GM23338 (cell line): ENCODE data around the gene RAD51D. TPM values are rescaled to one million over a fixed set of nuclear protein-coding genes. Genes with fewer than 3 reads are reported as not detected.

Experiments used
- ATAC-seq: fragments of 200-7000 bp; cut with Tn5 transposase; 3 replicates; pipeline ENCODE4 v1.9.1; 2020
- DNase-seq: peaks from one replicate; pipeline ENCODE4 v3.0.0-alpha.2; 2015; ENCODE audit warnings: low spot score
- H2AFZ ChIP-seq: fragments of 200-600 bp; sonication (generic); 2 replicates; pipeline ENCODE4 v1.8.0; 2016; ENCODE audit warnings: antibody characterized with exemption, mild to moderate bottlenecking, moderate library complexity
- H3F3A ChIP-seq: fragments of 200-600 bp; sonication (generic); replicated peaks from 2 replicates; pipeline ENCODE4 v1.8.0; 2017; ENCODE audit warnings: antibody characterized with exemption, mixed run types, low read depth
- H3K27ac ChIP-seq: fragments of 200-600 bp; sonication (generic); 2 replicates; pipeline ENCODE4 v1.6.1; 2016; ENCODE audit warnings: low read depth
- H3K27me3 ChIP-seq: fragments of 200-600 bp; sonication (generic); 2 replicates; pipeline ENCODE4 v1.8.0; 2016; ENCODE audit warnings: mild to moderate bottlenecking, mixed run types, moderate library complexity; ENCODE audit not compliant: insufficient read depth
- H3K36me3 ChIP-seq: fragments of 200-600 bp; sonication (generic); 2 replicates; pipeline ENCODE4 v1.8.0; 2016; ENCODE audit warnings: mild to moderate bottlenecking; ENCODE audit not compliant: insufficient read depth
- H3K4me1 ChIP-seq: fragments of 200-600 bp; sonication (generic); 2 replicates; pipeline ENCODE4 v1.8.0; 2016; ENCODE audit warnings: mild to moderate bottlenecking, moderate library complexity; ENCODE audit not compliant: insufficient read depth
- H3K4me2 ChIP-seq: fragments of 200-600 bp; sonication (generic); 2 replicates; pipeline ENCODE4 v1.7.1; 2017; ENCODE audit warnings: mixed run types
- H3K4me3 ChIP-seq: fragments of 200-600 bp; sonication (generic); 2 replicates; pipeline ENCODE4 v1.6.1; 2016; ENCODE audit warnings: mixed run types
- H3K79me2 ChIP-seq: fragments of 200-600 bp; sonication (generic); replicated peaks from 2 replicates; pipeline ENCODE4 v1.8.0; 2017; ENCODE audit warnings: mild to moderate bottlenecking; ENCODE audit not compliant: insufficient read depth
- H3K9me2 ChIP-seq: fragments of 200-600 bp; sonication (generic); 2 replicates; pipeline ENCODE4 v1.8.0; 2017; ENCODE audit not compliant: insufficient read depth
- H4K20me1 ChIP-seq: fragments of 200-600 bp; sonication (generic); replicated peaks from 2 replicates; pipeline ENCODE4 v1.8.0; 2017; ENCODE audit warnings: mild to moderate bottlenecking; ENCODE audit not compliant: insufficient read depth
- H3K27ac Mint-ChIP-seq: 2 replicates; pipeline ENCODE4 v1.8.0; 2020; ENCODE audit warnings: inconsistent platforms, mild to moderate bottlenecking, moderate library complexity, mixed read lengths
- H3K27me3 Mint-ChIP-seq: 3 replicates; pipeline ENCODE4 v1.8.0; 2022; ENCODE audit warnings: low read depth, mild to moderate bottlenecking, moderate library complexity, mixed read lengths, inconsistent platforms; ENCODE audit not compliant: insufficient read depth, poor library complexity
- H3K36me3 Mint-ChIP-seq: 3 replicates; pipeline ENCODE4 v1.8.0; 2021; ENCODE audit warnings: low read depth, mild to moderate bottlenecking, inconsistent platforms, moderate library complexity, mixed read lengths
- H3K4me1 Mint-ChIP-seq: 3 replicates; pipeline ENCODE4 v1.8.0; 2020; ENCODE audit warnings: mild to moderate bottlenecking, inconsistent platforms, mixed read lengths
- H3K4me3 Mint-ChIP-seq: 3 replicates; pipeline ENCODE4 v1.8.0; 2021; ENCODE audit warnings: moderate library complexity, mild to moderate bottlenecking, inconsistent platforms, mixed read lengths
- H3K9me3 Mint-ChIP-seq: 3 replicates; pipeline ENCODE4 v1.8.0; 2020; ENCODE audit warnings: moderate library complexity, mild to moderate bottlenecking, inconsistent platforms, mixed read lengths
- CREB1 ChIP-seq: fragments of 250-450 bp; sonication (Bioruptor Pico); IDR thresholded peaks from 2 replicates; pipeline ENCODE4 v1.5.0; 2020; ENCODE audit warnings: low read depth, mild to moderate bottlenecking, moderate library complexity
- ETS1 ChIP-seq: IDR thresholded peaks from 2 replicates; pipeline ENCODE4 v1.6.1; 2016; ENCODE audit warnings: antibody characterized with exemption
- EZH2 ChIP-seq: fragments of 200-600 bp; sonication (generic); IDR thresholded peaks from one replicate; pipeline ENCODE4 v1.8.0; 2017; ENCODE audit warnings: antibody characterized with exemption, mild to moderate bottlenecking, low read depth; ENCODE audit not compliant: unreplicated experiment
- EZH2phosphoT487 ChIP-seq: fragments of 200-600 bp; sonication (generic); IDR thresholded peaks from one replicate; pipeline ENCODE4 v1.8.1; 2018; ENCODE audit warnings: antibody characterized with exemption; ENCODE audit not compliant: unreplicated experiment
- JUNB ChIP-seq: IDR thresholded peaks from one replicate; pipeline ENCODE4 v1.6.1; 2016; ENCODE audit warnings: antibody characterized with exemption; ENCODE audit not compliant: unreplicated experiment
- POLR2AphosphoS5 ChIP-seq: IDR thresholded peaks from 2 replicates; pipeline ENCODE4 v1.6.1; 2016; ENCODE audit warnings: antibody characterized with exemption, low read depth
- REST ChIP-seq: IDR thresholded peaks from one replicate; pipeline ENCODE4 v1.6.1; 2018; ENCODE audit warnings: antibody characterized with exemption; ENCODE audit not compliant: unreplicated experiment
- STAT1 ChIP-seq: IDR thresholded peaks from one replicate; pipeline ENCODE4 v1.6.1; 2016; ENCODE audit warnings: antibody characterized with exemption; ENCODE audit not compliant: unreplicated experiment
- ZNF114 ChIP-seq: fragments of 250-450 bp; sonication (Bioruptor Pico); IDR thresholded peaks from 2 replicates; pipeline ENCODE4 v1.5.0; 2020; ENCODE audit warnings: mild to moderate bottlenecking, moderate library complexity
- ZNF331 ChIP-seq: fragments of 250-450 bp; sonication (Bioruptor Pico); IDR thresholded peaks from 2 replicates; pipeline ENCODE4 v1.5.0; 2020; ENCODE audit warnings: low read depth, mild to moderate bottlenecking, moderate library complexity
- polyA plus RNA-seq: library from polyadenylated mRNA; unstranded; fragments of >200 nt; fragmentation: Nextera tagmentation; extraction: Ambion mirVana; gene quantifications from 2 replicates; pipeline ENCODE4 v1.2.1, GENCODE V29; 2016
- total RNA-seq: library from RNA; depleted of rRNA; stranded (reverse); fragments of >200 nt; shearing (Covaris generic); gene quantifications from 2 replicates; pipeline ENCODE4 v1.2.3, GENCODE V29; 2014

The RAD51D gene
- total and polyA plus RNA-seq, 2 experiments from 2014 or later: 5.9 to 11.0 TPM

- TF ChIP-seq REST: no peak
- no peak for TF ChIP-seq POLR2AphosphoS5
- no peak for TF ChIP-seq EZH2phosphoT487
- TF ChIP-seq EZH2: no peak
- no peak for TF ChIP-seq ZNF114 (CRISPR knock-in tag)
- no peak for TF ChIP-seq STAT1
- no peak for TF ChIP-seq CREB1 (CRISPR knock-in tag)
Measured at GRCh38 chr17:35057332-35057915, 62.2 kb downstream of the RAD51D start (continued).

GRCh38 chr17:35056013-35056412, 63.6 kb downstream of the RAD51D start:
- DNase-seq (peak; percentile 54), ATAC-seq (peak; percentile 64)
- Histone ChIP-seq H3K9me2 (no peaks in the 10 kb centered on the region), H3K4me1 (peaks cover 6% of the 10 kb centered on the region), H3K4me2 (no peak overlapping the region), H4K20me1 (no peaks in the 10 kb centered on the region; the same call in 1 of the 2 replicates), H3K4me3 (no peak overlapping the region), H3F3A (0 out of 2 replicates have a peak, but pooled peaks cover 2% of the 10 kb centered on the region), H3K27ac (no peak overlapping the region), H2AFZ (no peak overlapping the region), H3K27me3 (no peaks in the 10 kb centered on the region), H3K79me2 (no peaks in the 10 kb centered on the region), H3K36me3 (no peaks in the 10 kb centered on the region; the same call in 1 of the 2 replicates)
- Mint-ChIP-seq H3K36me3 (peaks cover 3% of the 10 kb centered on the region; the same call in 1 of the 3 replicates), H3K9me3 (no peaks in the 10 kb centered on the region), H3K4me3 (no peak overlapping the region), H3K27ac (no peak overlapping the region), H3K4me1 (peaks cover 23% of the 10 kb centered on the region), H3K27me3 (no peaks in the 10 kb centered on the region)
- no peak for TF ChIP-seq JUNB
- TF ChIP-seq ZNF331 (CRISPR knock-in tag): no peak
- no peak for TF ChIP-seq ETS1
- no peak for TF ChIP-seq REST
- TF ChIP-seq ZNF114 (CRISPR knock-in tag): no peak
